H9 (cell line): ENCODE measurements around the gene ATP1A2. TPM values are rescaled to one million over a fixed set of nuclear protein-coding genes. Genes with fewer than 3 reads are reported as not detected.

ENCODE experiments used
- DNase-seq: peaks from one replicate; pipeline ENCODE4 v3.0.0-alpha.2; 2017
- H2AFZ ChIP-seq: one replicate; pipeline ENCODE4 v1.6.1; 2013; ENCODE audit warnings: mild to moderate bottlenecking, low read length, control low read depth, moderate library complexity
- H2AK5ac ChIP-seq: 2 replicates; pipeline ENCODE4 v1.6.1; 2013; ENCODE audit warnings: low read length, control low read depth, mixed read lengths; ENCODE audit not compliant: insufficient read length
- H2BK120ac ChIP-seq: one replicate; pipeline ENCODE4 v1.6.1; 2013; ENCODE audit warnings: low read depth, mild to moderate bottlenecking, low read length, control low read depth, inconsistent platforms; ENCODE audit not compliant: poor library complexity, severe bottlenecking
- H2BK12ac ChIP-seq: 2 replicates; pipeline ENCODE4 v1.6.1; 2013; ENCODE audit warnings: low read length, control low read depth, mixed read lengths, low read depth; ENCODE audit not compliant: insufficient read length
- H2BK15ac ChIP-seq: 2 replicates; pipeline ENCODE4 v1.6.1; 2013; ENCODE audit warnings: low read depth, low read length, control low read depth
- H2BK20ac ChIP-seq: one replicate; pipeline ENCODE4 v1.6.1; 2013; ENCODE audit warnings: low read depth, mild to moderate bottlenecking, low read length, control low read depth, inconsistent platforms; ENCODE audit not compliant: poor library complexity, severe bottlenecking
- H2BK5ac ChIP-seq: 2 replicates; pipeline ENCODE4 v1.6.1; 2013; ENCODE audit warnings: low read length, control low read depth, mixed read lengths; ENCODE audit not compliant: insufficient read length
- H3K14ac ChIP-seq: 2 replicates; pipeline ENCODE4 v1.6.1; 2013; ENCODE audit warnings: low read length, control low read depth; ENCODE audit not compliant: insufficient read depth
- H3K18ac ChIP-seq: 2 replicates; pipeline ENCODE4 v1.6.1; 2013; ENCODE audit warnings: low read depth, mild to moderate bottlenecking, mixed read lengths, low read length, control low read depth; ENCODE audit not compliant: insufficient read length
- H3K23ac ChIP-seq: 2 replicates; pipeline ENCODE4 v1.6.1; 2013; ENCODE audit warnings: low read length, control low read depth, mixed read lengths, low read depth; ENCODE audit not compliant: insufficient read length
- H3K23me2 ChIP-seq: 2 replicates; pipeline ENCODE4 v1.6.1; 2013; ENCODE audit warnings: low read depth, mild to moderate bottlenecking, mixed read lengths, low read length, control low read depth; ENCODE audit not compliant: insufficient read length, poor library complexity, severe bottlenecking
- H3K27ac ChIP-seq: 2 replicates; pipeline ENCODE4 v1.5.1; 2013; ENCODE audit warnings: low read length, control low read depth, mixed read lengths, low read depth; ENCODE audit not compliant: insufficient read length
- H3K27me3 ChIP-seq: 2 replicates; pipeline ENCODE4 v1.6.1; 2013; ENCODE audit warnings: low read length, control low read depth, inconsistent platforms; ENCODE audit not compliant: insufficient read depth
- H3K4ac ChIP-seq: 2 replicates; pipeline ENCODE4 v1.6.1; 2013; ENCODE audit warnings: low read depth, mild to moderate bottlenecking, control low read depth, inconsistent platforms, low read length, moderate library complexity
- H3K4me1 ChIP-seq: 2 replicates; pipeline ENCODE4 v1.6.1; 2013; ENCODE audit warnings: low read length, control low read depth, inconsistent platforms; ENCODE audit not compliant: insufficient read depth
- H3K4me2 ChIP-seq: 2 replicates; pipeline ENCODE4 v1.6.1; 2013; ENCODE audit warnings: low read length, control low read depth, mixed read lengths; ENCODE audit not compliant: insufficient read length, insufficient read depth
- H3K56ac ChIP-seq: 2 replicates; pipeline ENCODE4 v1.6.1; 2013; ENCODE audit warnings: low read depth, mild to moderate bottlenecking, mixed read lengths, low read length, control low read depth; ENCODE audit not compliant: insufficient read length
- H3K79me1 ChIP-seq: 2 replicates; pipeline ENCODE4 v1.6.1; 2013; ENCODE audit warnings: low read depth, mild to moderate bottlenecking, moderate library complexity, low read length, control low read depth, inconsistent platforms; ENCODE audit not compliant: insufficient read depth, poor library complexity, severe bottlenecking
- H3K79me2 ChIP-seq: 2 replicates; pipeline ENCODE4 v1.6.1; 2013; ENCODE audit warnings: low read length, control low read depth, inconsistent platforms; ENCODE audit not compliant: insufficient read depth
- H3K9ac ChIP-seq: 2 replicates; pipeline ENCODE4 v1.6.1; 2013; ENCODE audit warnings: low read length, control low read depth, mixed read lengths; ENCODE audit not compliant: insufficient read length; ENCODE audit errors: extremely low read depth
- H3K9me3 ChIP-seq: one replicate; pipeline ENCODE4 v1.6.1; 2013; ENCODE audit warnings: low read depth, low read length, inconsistent platforms; ENCODE audit not compliant: control insufficient read depth
- H3T11ph ChIP-seq: one replicate; pipeline ENCODE4 v1.6.1; 2013; ENCODE audit warnings: mild to moderate bottlenecking, low read length, control low read depth, inconsistent platforms
- H4K20me1 ChIP-seq: one replicate; pipeline ENCODE4 v1.6.1; 2013; ENCODE audit not compliant: control insufficient read depth, insufficient read length, insufficient read depth
- H4K5ac ChIP-seq: 2 replicates; pipeline ENCODE4 v1.6.1; 2013; ENCODE audit warnings: low read depth, mild to moderate bottlenecking, mixed read lengths, low read length, control low read depth; ENCODE audit not compliant: insufficient read length
- H4K8ac ChIP-seq: replicated peaks from 2 replicates; pipeline ENCODE4 v1.6.1; 2013; ENCODE audit warnings: low read length, control low read depth, mixed read lengths, low read depth; ENCODE audit not compliant: insufficient read length
- H4K91ac ChIP-seq: 2 replicates; pipeline ENCODE4 v1.6.1; 2013; ENCODE audit warnings: low read depth, mild to moderate bottlenecking, moderate library complexity, mixed read lengths, low read length, control low read depth; ENCODE audit not compliant: insufficient read length
- H3K27ac Mint-ChIP-seq, 3 experiments: 2 replicates in 2 of 3; 3 replicates in 1 of 3; pipeline ENCODE4 v1.8.0; 2020 to 2021; ENCODE audit warnings: mixed read lengths in 3 of 3, mild to moderate bottlenecking in 1 of 3, moderate library complexity in 1 of 3
- H3K27me3 Mint-ChIP-seq: 2 replicates; pipeline ENCODE4 v1.8.0; 2021; ENCODE audit warnings: low read depth, mild to moderate bottlenecking, moderate library complexity, mixed read lengths
- H3K36me3 Mint-ChIP-seq, 3 experiments: 2 replicates in 2 of 3; 3 replicates in 1 of 3; pipeline ENCODE4 v1.8.0; 2020 to 2021; ENCODE audit warnings: low read depth in 3 of 3, mixed read lengths in 3 of 3; ENCODE audit not compliant: insufficient read depth in 1 of 3
- H3K4me1 Mint-ChIP-seq, 2 experiments: 2 replicates each; pipeline ENCODE4 v1.8.0; 2020; ENCODE audit warnings: mixed read lengths in 2 of 2
- H3K4me3 Mint-ChIP-seq, 2 experiments: 2 replicates in 1 of 2; 3 replicates in 1 of 2; pipeline ENCODE4 v1.8.0; 2020 to 2021; ENCODE audit warnings: mild to moderate bottlenecking in 2 of 2, mixed read lengths in 2 of 2, moderate library complexity in 1 of 2
- H3K9me3 Mint-ChIP-seq, 2 experiments: 2 replicates in 1 of 2; 3 replicates in 1 of 2; pipeline ENCODE4 v1.8.0; 2020; ENCODE audit warnings: mild to moderate bottlenecking in 2 of 2, mixed read lengths in 2 of 2, moderate library complexity in 1 of 2
- WGBS: extraction: QIAGEN DNeasy Blood & Tissue Kit; methylation state at CpG from one replicate; pipeline ENCODE4 v1.1.7; 2013; ENCODE audit warnings: missing lambda C conversion rate, low lambda C conversion rate, mixed read lengths; ENCODE audit not compliant: insufficient read length; ENCODE audit errors: extremely low coverage; 5-methylcytosine and 5-hydroxymethylcytosine counted together
- total RNA-seq: library from RNA; stranded (reverse); gene quantifications from 2 replicates; pipeline ENCODE4 v1.2.1, GENCODE V29; 2021
- TF ChIP-seq, protein P1 (sequence below): fragments of 200-600 bp; sonication (generic); conservative IDR thresholded peaks from 3 replicates; pipeline ENCODE4 v1.8.0; 2021; ENCODE audit warnings: antibody characterized with exemption, mild to moderate bottlenecking

Gene ATP1A2
- total RNA-seq, 1 experiment from 2014 or later = 3.0 TPM

DNA sequence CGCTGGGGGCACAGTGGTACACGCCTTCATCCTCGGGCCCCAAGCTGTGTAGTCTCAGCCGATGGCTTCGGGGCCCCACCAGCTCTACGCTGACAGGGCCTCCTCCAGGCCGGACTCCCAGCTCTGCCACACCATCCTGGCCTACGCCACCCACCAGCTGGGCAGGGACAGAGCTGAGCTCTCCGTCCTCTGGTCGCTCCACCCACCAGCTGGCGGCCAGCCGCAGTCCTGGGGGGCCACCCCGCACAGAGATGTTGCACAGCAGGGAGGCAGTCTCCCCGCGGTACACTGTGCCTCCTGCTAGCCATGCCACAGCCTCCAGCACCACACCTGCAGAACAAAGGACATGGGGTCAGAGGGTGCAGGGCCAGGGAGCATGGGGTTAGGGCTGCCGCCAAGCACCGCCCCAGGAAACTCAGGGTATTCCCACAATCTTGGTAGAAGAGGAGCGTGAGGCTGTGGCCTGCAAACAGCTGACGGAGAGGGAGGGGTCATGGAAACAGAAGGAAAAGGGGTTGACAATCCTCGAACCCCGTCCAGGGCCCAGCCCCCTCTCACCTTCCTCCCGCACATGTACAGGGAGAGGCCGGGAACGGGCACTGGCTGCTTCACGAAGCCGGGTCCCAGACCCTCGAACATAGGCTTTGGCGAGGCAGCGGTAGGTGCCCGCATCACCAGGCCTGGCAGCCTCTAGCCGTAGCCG is 23.0 kb upstream of the ATP1A2 start:
- no peak for DNase-seq
- H2BK12ac ChIP-seq = no peak overlapping the region
- H3T11ph ChIP-seq = no peak overlapping the region
- H3K79me2 ChIP-seq = peaks cover 3% of the 10 kb centered on the region; the same call in 1 of the 2 replicates
- H3K4ac ChIP-seq = no peak overlapping the region
- Mint-ChIP-seq H3K27me3 (no peaks in the 10 kb centered on the region; the same call in 1 of the 2 replicates), H3K9me3 (no peaks in the 10 kb centered on the region), H3K36me3 (peaks cover 13 to 43% (median 40%) of the 10 kb centered on the region in 3 experiments), H3K4me1 (peaks cover 29 to 32% of the 10 kb centered on the region in 2 experiments), H3K4me3 (no peak overlapping the region), H3K27ac (peak overlapping the region in 2 of 3 experiments; percentile 44 to 61; a peak in 1 of 7 replicates)
- H2BK120ac ChIP-seq = no peak overlapping the region
- H3K56ac ChIP-seq = no peak overlapping the region
- no peak overlapping the region for H2AFZ ChIP-seq
- H3K4me1 ChIP-seq = peaks cover 19% of the 10 kb centered on the region
- H3K4me2 ChIP-seq = no peak overlapping the region
- H3K27ac ChIP-seq = no peak overlapping the region
- H3K79me1 ChIP-seq = no peaks in the 10 kb centered on the region
- TF ChIP-seq, protein P1, sequence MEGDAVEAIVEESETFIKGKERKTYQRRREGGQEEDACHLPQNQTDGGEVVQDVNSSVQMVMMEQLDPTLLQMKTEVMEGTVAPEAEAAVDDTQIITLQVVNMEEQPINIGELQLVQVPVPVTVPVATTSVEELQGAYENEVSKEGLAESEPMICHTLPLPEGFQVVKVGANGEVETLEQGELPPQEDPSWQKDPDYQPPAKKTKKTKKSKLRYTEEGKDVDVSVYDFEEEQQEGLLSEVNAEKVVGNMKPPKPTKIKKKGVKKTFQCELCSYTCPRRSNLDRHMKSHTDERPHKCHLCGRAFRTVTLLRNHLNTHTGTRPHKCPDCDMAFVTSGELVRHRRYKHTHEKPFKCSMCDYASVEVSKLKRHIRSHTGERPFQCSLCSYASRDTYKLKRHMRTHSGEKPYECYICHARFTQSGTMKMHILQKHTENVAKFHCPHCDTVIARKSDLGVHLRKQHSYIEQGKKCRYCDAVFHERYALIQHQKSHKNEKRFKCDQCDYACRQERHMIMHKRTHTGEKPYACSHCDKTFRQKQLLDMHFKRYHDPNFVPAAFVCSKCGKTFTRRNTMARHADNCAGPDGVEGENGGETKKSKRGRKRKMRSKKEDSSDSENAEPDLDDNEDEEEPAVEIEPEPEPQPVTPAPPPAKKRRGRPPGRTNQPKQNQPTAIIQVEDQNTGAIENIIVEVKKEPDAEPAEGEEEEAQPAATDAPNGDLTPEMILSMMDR = no peak
- no peak overlapping the region for H4K91ac ChIP-seq
- H3K9ac ChIP-seq = no peak overlapping the region
- WGBS = no CpG with 5 or more reads among the region's 32 CpGs
- no peak overlapping the region for H2BK5ac ChIP-seq
- H2BK20ac ChIP-seq = no peak overlapping the region
- no peaks in the 10 kb centered on the region for H3K27me3 ChIP-seq
- H2BK15ac ChIP-seq = no peak overlapping the region
- peaks cover 3% of the 10 kb centered on the region for H3K23me2 ChIP-seq
- H4K20me1 ChIP-seq = no peaks in the 10 kb centered on the region
- H3K23ac ChIP-seq = no peak overlapping the region
- no peak overlapping the region for H4K8ac ChIP-seq
- no peak overlapping the region for H3K14ac ChIP-seq
- H3K18ac ChIP-seq = no peak overlapping the region
- H3K9me3 ChIP-seq = no peaks in the 10 kb centered on the region
- no peak overlapping the region for H4K5ac ChIP-seq
- H2AK5ac ChIP-seq = no peak overlapping the region
